Measurements from ENCODE around the gene MAML3.

Gene MAML3

GRCh38 chr4:140076307-140076706, 77.7 kb downstream of the MAML3 start:
- FAIRE-seq = no peak
- no peak for DNase-seq (ENCODE audit: insufficient read length, low spot score)
- no peak for TF ChIP-seq TAF1 (IDR thresholded peaks at IDR 0.05; ENCODE audit: low read depth, low read length)
- TF ChIP-seq PAX5 (IDR thresholded peaks at IDR 0.05; ENCODE audit: insufficient read depth, low read length, severe bottlenecking) = no peak
- no peak for TF ChIP-seq POU2F2 (IDR thresholded peaks at IDR 0.05; ENCODE audit: low read depth, low read length)
- TF ChIP-seq POLR2A (IDR thresholded peaks at IDR 0.05; ENCODE audit: low read depth, low read length) = no peak
- TF ChIP-seq SPI1 (IDR thresholded peaks at IDR 0.05; ENCODE audit: low read depth, low read length) = no peak
- TF ChIP-seq POLR2AphosphoS5 (IDR thresholded peaks at IDR 0.05; ENCODE audit: low read depth, low read length) = no peak

- FAIRE-seq (peak; percentile 75), DNase-seq (ENCODE audit: insufficient read length, low spot score) (peak; percentile 35)
- peak; percentile 64 for TF ChIP-seq SPI1 (IDR thresholded peaks at IDR 0.05; ENCODE audit: low read depth, low read length)
- peak; percentile 73 for TF ChIP-seq POU2F2 (IDR thresholded peaks at IDR 0.05; ENCODE audit: low read depth, low read length)
- TF ChIP-seq PAX5 (IDR thresholded peaks at IDR 0.05; ENCODE audit: insufficient read depth, low read length, severe bottlenecking) = no peak
These were observed 82.2 kb downstream of the MAML3 start for GRCh38 chr4:140071806-140072205.

- TF ChIP-seq TAF1 (IDR thresholded peaks at IDR 0.05; ENCODE audit: low read depth, low read length) (no peak), POLR2AphosphoS5 (IDR thresholded peaks at IDR 0.05; ENCODE audit: low read depth, low read length) (no peak), PAX5 (IDR thresholded peaks at IDR 0.05; ENCODE audit: insufficient read depth, low read length, severe bottlenecking) (no peak), POLR2A (IDR thresholded peaks at IDR 0.05; ENCODE audit: low read depth, low read length) (no peak), SPI1 (IDR thresholded peaks at IDR 0.05; ENCODE audit: low read depth, low read length) (no peak), POU2F2 (IDR thresholded peaks at IDR 0.05; ENCODE audit: low read depth, low read length) (no peak)
- no peak for FAIRE-seq
- no peak for DNase-seq (ENCODE audit: insufficient read length, low spot score)
These were observed 83.0 kb downstream of the MAML3 start for GRCh38 chr4:140070973-140071372.

- no peak for FAIRE-seq
These were observed 83.6 kb downstream of the MAML3 start for GRCh38 chr4:140070366-140070765.

GRCh38 chr4:140069066-140069465, 84.9 kb downstream of the MAML3 start:
- no peak for FAIRE-seq
- DNase-seq (ENCODE audit: insufficient read length, low spot score) = no peak
- TF ChIP-seq TAF1 (IDR thresholded peaks at IDR 0.05; ENCODE audit: low read depth, low read length) = no peak
- no peak for TF ChIP-seq PAX5 (IDR thresholded peaks at IDR 0.05; ENCODE audit: insufficient read depth, low read length, severe bottlenecking)
- TF ChIP-seq POLR2A (IDR thresholded peaks at IDR 0.05; ENCODE audit: low read depth, low read length) = no peak
- TF ChIP-seq POLR2AphosphoS5 (IDR thresholded peaks at IDR 0.05; ENCODE audit: low read depth, low read length) = no peak
- TF ChIP-seq POU2F2 (IDR thresholded peaks at IDR 0.05; ENCODE audit: low read depth, low read length) = no peak
- no peak for TF ChIP-seq SPI1 (IDR thresholded peaks at IDR 0.05; ENCODE audit: low read depth, low read length)

More at GRCh38 chr4:140070366-140070765, 83.6 kb downstream of the MAML3 start:
- TF ChIP-seq POU2F2 (IDR thresholded peaks at IDR 0.05; ENCODE audit: low read depth, low read length) = no peak
- no peak for TF ChIP-seq SPI1 (IDR thresholded peaks at IDR 0.05; ENCODE audit: low read depth, low read length)
- no peak for TF ChIP-seq POLR2A (IDR thresholded peaks at IDR 0.05; ENCODE audit: low read depth, low read length)
- no peak for TF ChIP-seq PAX5 (IDR thresholded peaks at IDR 0.05; ENCODE audit: insufficient read depth, low read length, severe bottlenecking)
- no peak for TF ChIP-seq POLR2AphosphoS5 (IDR thresholded peaks at IDR 0.05; ENCODE audit: low read depth, low read length)
- no peak for DNase-seq (ENCODE audit: insufficient read length, low spot score)

- FAIRE-seq = no peak
- no peak for TF ChIP-seq SPI1 (IDR thresholded peaks at IDR 0.05; ENCODE audit: low read depth, low read length)
- no peak for TF ChIP-seq POU2F2 (IDR thresholded peaks at IDR 0.05; ENCODE audit: low read depth, low read length)
- no peak for TF ChIP-seq POLR2AphosphoS5 (IDR thresholded peaks at IDR 0.05; ENCODE audit: low read depth, low read length)
- TF ChIP-seq PAX5 (IDR thresholded peaks at IDR 0.05; ENCODE audit: insufficient read depth, low read length, severe bottlenecking) = no peak
- no peak for TF ChIP-seq TAF1 (IDR thresholded peaks at IDR 0.05; ENCODE audit: low read depth, low read length)
- TF ChIP-seq POLR2A (IDR thresholded peaks at IDR 0.05; ENCODE audit: low read depth, low read length) = no peak
- no peak for DNase-seq (ENCODE audit: insufficient read length, low spot score)
These were observed 85.7 kb downstream of the MAML3 start for GRCh38 chr4:140068271-140068670.

- TF ChIP-seq POLR2AphosphoS5 (IDR thresholded peaks at IDR 0.05; ENCODE audit: low read depth, low read length) (no peak), SPI1 (IDR thresholded peaks at IDR 0.05; ENCODE audit: low read depth, low read length) (no peak), POLR2A (IDR thresholded peaks at IDR 0.05; ENCODE audit: low read depth, low read length) (no peak), TAF1 (IDR thresholded peaks at IDR 0.05; ENCODE audit: low read depth, low read length) (no peak), POU2F2 (IDR thresholded peaks at IDR 0.05; ENCODE audit: low read depth, low read length) (no peak), PAX5 (IDR thresholded peaks at IDR 0.05; ENCODE audit: insufficient read depth, low read length, severe bottlenecking) (no peak)
- DNase-seq (ENCODE audit: insufficient read length, low spot score) = no peak
- FAIRE-seq = no peak
These were observed 87.7 kb downstream of the MAML3 start for GRCh38 chr4:140066031-140066930.

GRCh38 chr4:140065393-140065792, 88.6 kb downstream of the MAML3 start:
- TF ChIP-seq POU2F2 (IDR thresholded peaks at IDR 0.05; ENCODE audit: low read depth, low read length) (no peak), POLR2AphosphoS5 (IDR thresholded peaks at IDR 0.05; ENCODE audit: low read depth, low read length) (no peak)
- DNase-seq (ENCODE audit: insufficient read length, low spot score) (no peak), FAIRE-seq (no peak)

GRCh38 chr4:140061659-140062289, 92.2 kb downstream of the MAML3 start:
- TF ChIP-seq POLR2AphosphoS5 (IDR thresholded peaks at IDR 0.05; ENCODE audit: low read depth, low read length) (no peak), POLR2A (IDR thresholded peaks at IDR 0.05; ENCODE audit: low read depth, low read length) (no peak), SPI1 (IDR thresholded peaks at IDR 0.05; ENCODE audit: low read depth, low read length) (no peak)
- no peak for FAIRE-seq
- no peak for DNase-seq (ENCODE audit: insufficient read length, low spot score)

- no peak for FAIRE-seq
- no peak for TF ChIP-seq PAX5 (IDR thresholded peaks at IDR 0.05; ENCODE audit: insufficient read depth, low read length, severe bottlenecking)
- TF ChIP-seq TAF1 (IDR thresholded peaks at IDR 0.05; ENCODE audit: low read depth, low read length) = no peak
- no peak for TF ChIP-seq POU2F2 (IDR thresholded peaks at IDR 0.05; ENCODE audit: low read depth, low read length)
- no peak for TF ChIP-seq SPI1 (IDR thresholded peaks at IDR 0.05; ENCODE audit: low read depth, low read length)
- no peak for TF ChIP-seq POLR2AphosphoS5 (IDR thresholded peaks at IDR 0.05; ENCODE audit: low read depth, low read length)
- TF ChIP-seq POLR2A (IDR thresholded peaks at IDR 0.05; ENCODE audit: low read depth, low read length) = no peak
- DNase-seq (ENCODE audit: insufficient read length, low spot score) = no peak
These were observed 92.8 kb downstream of the MAML3 start for GRCh38 chr4:140061194-140061593.

Measured in GM12891 (cell line).